Muscle of back (tissue), 10 donors: ENCODE data around the gene IFI6. TPM values are rescaled to one million over a fixed set of nuclear protein-coding genes. Genes with fewer than 3 reads are reported as not detected.

ENCODE experiments used
- polyA plus RNA-seq, 10 donors: library from polyadenylated mRNA; unstranded; fragments of 120-200 nt; gene quantifications; one replicate each; pipeline ENCODE4 v1.2.1, GENCODE V29; 2013; ENCODE audit not compliant: insufficient read length in 10 of 10

The IFI6 gene
- polyA plus RNA-seq, 10 donors = 45.3 to 80.8 (median 67.3) TPM

Other genes starting within 250 kb of the IFI6 start
- 10 to 100 TPM; 66.0 to 92.2 (median 84.3) TPM for gene WASF2, start 182.0 kb downstream of the IFI6 start, polyA plus RNA-seq
- gene AHDC1, start 68.0 kb downstream of the IFI6 start, polyA plus RNA-seq = 100 to 1,000 TPM in 1 of 10 donors, 10 to 100 TPM in 9; 55.7 to 104 (median 78.7) TPM
- gene FGR, start 37.0 kb downstream of the IFI6 start, polyA plus RNA-seq = 1 to 10 TPM; 1.1 to 3.3 (median 2.2) TPM
- gene FAM76A, start 53.8 kb upstream of the IFI6 start, polyA plus RNA-seq = 10 to 100 TPM; 14.4 to 32.6 (median 19.2) TPM
- gene STX12, start 101.0 kb upstream of the IFI6 start, polyA plus RNA-seq = 10 to 100 TPM; 27.3 to 42.2 (median 32.6) TPM
- 10 to 100 TPM; 29.0 to 38.0 (median 32.0) TPM for gene PPP1R8, start 158.6 kb upstream of the IFI6 start, polyA plus RNA-seq
- 1 to 10 TPM; 2.4 to 5.7 (median 3.2) TPM for gene THEMIS2, start 200.4 kb upstream of the IFI6 start, polyA plus RNA-seq
- 10 to 100 TPM; 37.5 to 64.2 (median 45.9) TPM for gene RPA2, start 242.4 kb upstream of the IFI6 start, polyA plus RNA-seq